WERI-Rb-1 (cell line): Measurements from ENCODE around the gene CIAO2B.
A peak's percentile ranks its signal among the peaks of the same experiment; 100 is the strongest.
"Not testable (repeated sequence)": the region's sequence is repeated elsewhere in the genome, so short reads cannot be mapped to it uniquely, and the experiment has no call there.

Experiments
- DNase-seq: peaks from one replicate; pipeline ENCODE4 v3.0.0-alpha.2; 2020
- H3K27ac ChIP-seq: fragments of 250-450 bp; sonication (Bioruptor Pico); 2 replicates; pipeline ENCODE4 v1.5.1; 2020; ENCODE audit warnings: mild to moderate bottlenecking, moderate library complexity
- H3K27me3 ChIP-seq: fragments of 250-450 bp; sonication (Bioruptor Pico); 2 replicates; pipeline ENCODE4 v1.5.1; 2021; ENCODE audit warnings: mild to moderate bottlenecking, low read depth, moderate library complexity; ENCODE audit not compliant: insufficient read depth, severe bottlenecking
- H3K36me3 ChIP-seq: fragments of 250-450 bp; sonication (Bioruptor Pico); 2 replicates; pipeline ENCODE4 v1.5.1; 2020; ENCODE audit warnings: mild to moderate bottlenecking, moderate library complexity
- H3K4me3 ChIP-seq: 2 replicates; pipeline ENCODE4 v1.5.1; 2011; ENCODE audit warnings: low read depth, mild to moderate bottlenecking, control low read depth, low read length
- H3K9me3 ChIP-seq: fragments of 250-450 bp; sonication (Bioruptor Pico); 2 replicates; pipeline ENCODE4 v1.5.1; 2021; ENCODE audit warnings: mild to moderate bottlenecking, moderate library complexity; ENCODE audit not compliant: severe bottlenecking
- CTCF ChIP-seq: IDR thresholded peaks from 2 replicates; pipeline ENCODE4 v1.5.1; 2011; ENCODE audit warnings: low read depth, mild to moderate bottlenecking, control low read depth, inconsistent platforms, low read length

CIAO2B gene

DNA sequence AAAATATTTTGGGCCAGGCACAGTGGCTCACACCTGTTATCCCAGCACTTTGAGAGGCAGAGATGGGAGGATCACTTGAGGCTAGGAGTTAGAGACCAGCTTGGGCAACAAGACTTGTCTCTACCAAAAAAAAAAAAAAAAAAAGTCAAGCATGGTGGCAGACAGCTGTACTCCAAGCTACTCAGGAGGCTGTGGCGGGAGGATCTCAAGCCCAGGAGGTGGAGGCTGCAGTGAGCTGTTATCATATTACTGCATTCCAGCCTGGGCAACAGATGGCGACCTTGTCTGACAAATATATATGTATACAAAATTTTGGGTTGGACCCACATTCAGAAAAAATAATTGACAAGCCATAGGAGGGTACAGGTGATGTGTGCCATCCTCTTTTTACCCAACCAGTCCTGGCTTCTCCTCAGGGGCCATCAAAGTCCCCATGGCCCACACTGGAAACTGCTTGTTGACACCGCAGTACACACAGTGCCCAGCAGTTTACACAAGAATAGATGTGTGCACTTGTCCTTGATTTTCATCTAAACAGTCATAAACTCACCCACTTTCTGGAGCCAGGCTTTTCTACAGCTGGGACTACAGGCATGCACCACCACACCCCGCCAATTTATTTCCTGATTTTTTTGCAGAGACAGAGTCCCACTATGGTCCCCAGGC, 2.8 kb upstream of the CIAO2B start:
- H3K9me3 ChIP-seq, result no peaks in the 10 kb centered on the region
- DNase-seq, result no peak
- no peak for TF ChIP-seq CTCF
- H3K27ac ChIP-seq, result no peak overlapping the region
- no peak overlapping the region for H3K4me3 ChIP-seq
- no peaks in the 10 kb centered on the region for H3K27me3 ChIP-seq
- H3K36me3 ChIP-seq, result peaks cover 55% of the 10 kb centered on the region

DNA sequence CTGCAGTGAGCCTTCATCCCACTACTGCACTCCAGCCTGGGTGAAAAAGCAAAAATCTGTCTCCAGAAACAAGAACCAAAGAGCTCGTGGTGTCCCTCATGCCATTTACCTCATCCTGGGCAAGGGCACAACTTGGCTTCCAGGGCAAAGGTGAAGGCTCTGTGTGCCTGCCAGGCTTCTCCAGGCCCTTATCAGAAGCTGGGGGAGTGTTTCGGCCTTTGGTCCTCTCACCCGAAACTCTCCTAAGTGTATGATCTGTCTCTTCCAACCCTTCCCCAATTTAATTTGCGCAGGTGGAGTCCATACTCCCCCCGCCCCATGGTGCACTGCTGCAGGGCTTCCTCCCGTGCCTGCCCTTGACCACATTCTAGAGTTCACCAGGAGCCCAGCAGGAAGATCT, 2.3 kb upstream of the CIAO2B start:
- DNase-seq, result no peak
- Histone ChIP-seq H3K27me3 (no peaks in the 10 kb centered on the region), H3K36me3 (peaks cover 55% of the 10 kb centered on the region), H3K9me3 (no peaks in the 10 kb centered on the region), H3K4me3 (no peak overlapping the region), H3K27ac (no peak overlapping the region)
- TF ChIP-seq CTCF, result no peak

GRCh38 chr16:66935314-66936011, 1.3 kb upstream of the CIAO2B start, which contains the start of gene CES2:
CES2 (plus strand) TSS chr16:66935516; CDS start chr16:66935636, 120 bp downstream.
- DNase-seq, result no peak
- Histone ChIP-seq H3K9me3 (no peaks in the 10 kb centered on the region), H3K4me3 (peak within 1 kb of the TSS; percentile 79), H3K27me3 (no peaks in the 10 kb centered on the region), H3K27ac (peak within 1 kb of the TSS; percentile 91), H3K36me3 (peaks cover 49% of the 10 kb centered on the region)
- TF ChIP-seq CTCF, result no peak

DNA sequence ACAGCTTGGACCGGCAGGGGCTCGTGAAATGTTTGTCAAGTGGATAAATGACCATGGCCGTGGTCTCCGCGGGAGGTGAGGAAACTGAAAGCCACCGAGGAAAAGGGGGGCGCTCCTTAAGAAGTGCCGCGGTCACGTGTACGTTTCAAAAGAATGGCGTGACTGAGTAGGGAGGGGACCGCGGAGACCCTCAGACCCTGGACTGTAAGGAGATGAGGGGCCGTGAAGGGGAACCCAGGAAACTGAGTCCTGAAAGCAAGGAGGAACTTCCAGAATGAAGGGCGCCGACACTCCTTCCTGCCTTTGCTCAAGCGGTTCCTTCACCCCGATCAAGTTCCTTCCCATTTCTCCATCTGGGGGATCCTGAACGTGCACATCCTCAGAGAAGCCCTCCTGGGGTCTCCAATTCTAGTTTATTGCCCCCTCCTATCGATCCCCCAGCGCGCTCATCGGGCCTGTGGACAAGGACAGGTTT, 674 bp upstream of the CIAO2B start:
- Histone ChIP-seq H3K36me3 (peaks cover 43% of the 10 kb centered on the region), H3K4me3 (peak overlapping the region; percentile 79), H3K27ac (peak overlapping the region; percentile 91)
- not testable (repeated sequence) for DNase-seq, H3K9me3 ChIP-seq, H3K27me3 ChIP-seq

GRCh38 chr16:66933776-66934137, 445 bp downstream of the CIAO2B start:
- Histone ChIP-seq H3K27me3 (no peaks in the 10 kb centered on the region), H3K9me3 (no peaks in the 10 kb centered on the region), H3K27ac (peak overlapping the region; percentile 91), H3K36me3 (peaks cover 32% of the 10 kb centered on the region), H3K4me3 (peak overlapping the region; percentile 79)
- no peak for DNase-seq
- TF ChIP-seq CTCF, result no peak

DNA sequence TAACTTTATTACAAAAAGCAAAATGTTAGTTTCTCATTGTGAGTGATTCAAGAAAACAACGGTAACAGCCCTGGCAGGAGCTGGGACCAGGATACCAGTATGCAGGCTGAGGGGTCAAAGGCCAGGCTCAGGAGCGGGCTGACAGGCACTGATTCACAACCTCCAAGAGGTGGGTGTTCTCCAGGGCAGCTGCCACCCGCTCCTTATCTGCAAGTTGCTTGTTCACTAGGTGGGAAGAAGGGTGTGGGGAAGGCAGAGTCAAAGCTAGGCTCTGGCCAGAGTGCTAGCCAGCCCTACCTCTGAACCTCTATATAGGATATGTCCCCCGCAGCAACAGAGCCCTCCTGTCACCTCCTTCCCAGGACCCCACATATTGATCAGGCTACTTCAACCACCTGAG, 2.1 kb downstream of the CIAO2B start:
- no peaks in the 10 kb centered on the region for H3K27me3 ChIP-seq
- H3K27ac ChIP-seq, result no peak overlapping the region
- no peak overlapping the region for H3K4me3 ChIP-seq
- no peak for TF ChIP-seq CTCF
- DNase-seq, result no peak
- H3K9me3 ChIP-seq, result no peaks in the 10 kb centered on the region
- peaks cover 17% of the 10 kb centered on the region for H3K36me3 ChIP-seq
